ENCODE data around the gene ATP6V0B.

Gene ATP6V0B

GRCh38 chr1:43974443-43975248 lies at the start of gene ATP6V0B:
TSS of gene ATP6V0B (plus strand) at chr1:43974960. CDS start at chr1:43975041, 81 bp downstream.
- FAIRE-seq (no peak), DNase-seq (ENCODE audit: low spot score) (peak; percentile 83)

GRCh38 chr1:43925846-43926245 lies 48.9 kb upstream of the ATP6V0B start:
- FAIRE-seq = no peak
- no peak for DNase-seq (ENCODE audit: low spot score)

DNA sequence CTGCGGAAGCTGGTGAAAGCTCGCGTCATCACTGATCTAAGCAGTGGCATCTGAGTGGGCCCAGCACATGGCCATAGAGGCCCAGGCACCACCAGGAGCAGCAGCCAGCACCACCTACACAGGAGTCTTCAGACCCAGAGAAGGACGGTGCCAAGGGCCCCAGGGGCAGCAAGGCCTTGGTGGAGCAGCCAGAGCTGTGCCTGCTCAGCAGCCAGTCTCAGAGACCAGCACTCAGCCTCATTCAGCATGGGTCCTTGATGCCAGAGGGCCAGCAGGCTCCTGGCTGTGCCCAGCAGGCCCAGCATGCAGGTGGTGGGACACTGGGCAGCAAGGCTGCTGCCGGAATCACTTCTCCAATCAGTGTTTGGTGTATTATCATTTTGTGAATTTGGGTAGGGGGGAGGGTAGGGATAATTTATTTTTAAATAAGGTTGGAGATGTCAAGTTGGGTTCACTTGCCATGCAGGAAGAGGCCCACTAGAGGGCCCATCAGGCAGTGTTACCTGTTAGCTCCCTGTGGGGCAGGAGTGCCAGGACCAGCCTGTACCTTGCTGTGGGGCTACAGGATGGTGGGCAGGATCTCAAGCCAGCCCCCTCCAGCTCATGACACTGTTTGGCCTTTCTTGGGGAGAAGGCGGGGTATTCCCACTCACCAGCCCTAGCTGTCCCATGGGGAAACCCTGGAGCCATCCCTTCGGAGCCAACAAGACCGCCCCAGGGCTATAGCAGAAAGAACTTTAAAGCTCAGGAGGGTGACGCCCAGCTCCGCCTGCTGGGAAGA lies 44.4 kb upstream of the ATP6V0B start:
- DNase-seq (ENCODE audit: low spot score) (no peak), FAIRE-seq (no peak)

DNA sequence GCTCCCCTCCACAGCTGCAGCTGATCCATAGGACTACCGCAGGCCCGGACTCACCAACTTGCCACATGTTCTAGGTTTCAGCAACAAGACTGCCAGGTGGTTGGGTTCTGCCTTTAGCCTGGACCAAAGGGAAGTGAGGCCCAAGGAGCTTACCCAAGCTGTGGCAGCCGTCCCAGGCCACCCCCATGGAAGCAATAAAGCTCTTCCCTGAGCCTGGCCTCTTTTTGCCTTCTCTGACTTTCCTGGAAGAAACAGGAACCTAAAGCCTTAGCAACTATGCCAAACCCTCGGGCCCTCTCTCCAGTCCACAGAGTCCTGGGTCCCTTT lies 43.8 kb upstream of the ATP6V0B start:
- DNase-seq (ENCODE audit: low spot score) = no peak
- no peak for FAIRE-seq

- DNase-seq (ENCODE audit: low spot score) (no peak), FAIRE-seq (no peak)
These were observed 42.8 kb upstream of the ATP6V0B start for GRCh38 chr1:43931711-43932660.

DNA sequence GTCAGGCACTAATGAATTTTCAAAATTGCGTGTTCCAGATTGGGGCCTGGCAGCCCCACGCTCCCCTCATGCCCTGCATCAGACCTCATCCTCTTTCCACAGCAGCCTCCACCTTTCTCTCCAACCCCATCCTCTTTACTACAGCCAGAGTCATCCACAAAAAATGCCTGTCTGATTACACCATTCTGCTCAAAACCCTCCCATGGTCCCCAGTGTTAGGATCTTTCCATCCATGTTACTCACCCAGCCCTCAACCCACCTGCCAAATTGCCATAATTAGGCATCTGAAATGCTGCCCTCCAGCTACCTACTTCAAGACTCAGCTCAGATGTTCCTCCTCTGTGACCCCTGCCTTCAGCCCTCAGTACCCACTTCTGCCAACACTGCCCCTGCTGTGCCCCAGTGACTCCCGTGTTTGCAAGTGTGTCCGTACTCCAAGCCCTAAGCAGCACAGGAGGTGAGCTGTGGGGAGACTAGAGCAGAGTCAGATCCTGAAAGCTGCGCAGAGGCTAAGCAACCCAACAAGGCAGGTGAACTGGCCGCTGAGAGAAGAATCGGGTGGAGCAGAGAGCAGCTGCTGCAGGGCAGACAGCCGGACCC lies 41.9 kb upstream of the ATP6V0B start:
- DNase-seq (ENCODE audit: low spot score) (peak; percentile 34), FAIRE-seq (no peak)

- DNase-seq (ENCODE audit: low spot score) (no peak), FAIRE-seq (no peak)
These were observed 41.2 kb upstream of the ATP6V0B start, which contains the start of gene ARTN for GRCh38 chr1:43933386-43934100. TSS of gene ARTN (plus strand) at chr1:43933801. CDS start at chr1:43935657, 1,856 bp downstream.

GRCh38 chr1:43934101-43934985 lies 40.4 kb upstream of the ATP6V0B start:
- DNase-seq (ENCODE audit: low spot score) (peak; percentile 59), FAIRE-seq (no peak)

DNA sequence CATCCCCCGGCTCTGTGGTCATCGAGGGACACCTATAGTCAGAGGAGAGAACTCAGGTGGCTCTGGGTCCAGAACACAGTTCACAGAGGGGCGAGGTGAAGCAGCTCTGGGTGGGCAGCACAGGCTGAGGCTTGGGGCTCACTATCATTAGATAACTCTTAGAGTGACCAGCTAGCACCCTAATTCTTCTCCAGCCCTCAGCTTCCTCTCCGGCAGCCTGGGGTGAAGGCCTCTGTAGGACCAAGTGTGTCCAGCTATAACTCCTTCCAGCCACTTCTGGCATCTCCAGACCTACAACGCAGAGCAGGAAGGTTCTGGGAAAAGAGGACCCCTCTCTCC lies 39.8 kb upstream of the ATP6V0B start:
- FAIRE-seq (no peak), DNase-seq (ENCODE audit: low spot score) (no peak)

- FAIRE-seq (no peak), DNase-seq (ENCODE audit: low spot score) (no peak)
These were observed 38.9 kb upstream of the ATP6V0B start for GRCh38 chr1:43935711-43936427.

GRCh38 chr1:43936431-43937151 lies 38.2 kb upstream of the ATP6V0B start:
- DNase-seq (ENCODE audit: low spot score) = no peak

GRCh38 chr1:43937179-43937865 lies 37.4 kb upstream of the ATP6V0B start:
- DNase-seq (ENCODE audit: low spot score) = peak; percentile 85
- peak; percentile 93 for FAIRE-seq

More at GRCh38 chr1:43936431-43937151, 38.2 kb upstream of the ATP6V0B start:
- FAIRE-seq = no peak

DNA sequence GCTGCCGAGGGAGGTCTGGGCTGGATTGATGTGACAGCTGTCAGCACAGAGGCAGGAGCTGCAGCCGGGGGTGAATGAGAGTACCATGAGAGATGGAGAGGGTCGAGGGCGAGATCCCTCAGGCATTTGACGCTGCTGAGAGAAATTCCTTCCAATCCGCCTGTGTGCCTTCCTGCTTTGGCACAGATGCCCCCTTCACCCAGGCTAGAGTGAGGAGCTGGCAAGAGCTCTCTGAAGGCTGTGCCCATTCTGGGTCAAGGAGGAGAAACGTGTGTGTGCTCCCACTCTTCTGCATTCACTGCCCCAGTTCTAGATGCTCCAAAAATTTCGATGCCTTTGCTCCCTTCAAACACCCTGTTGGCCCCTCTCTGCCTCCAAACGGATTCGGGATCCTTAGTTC lies 36.4 kb upstream of the ATP6V0B start:
- FAIRE-seq (no peak), DNase-seq (ENCODE audit: low spot score) (no peak)

DNA sequence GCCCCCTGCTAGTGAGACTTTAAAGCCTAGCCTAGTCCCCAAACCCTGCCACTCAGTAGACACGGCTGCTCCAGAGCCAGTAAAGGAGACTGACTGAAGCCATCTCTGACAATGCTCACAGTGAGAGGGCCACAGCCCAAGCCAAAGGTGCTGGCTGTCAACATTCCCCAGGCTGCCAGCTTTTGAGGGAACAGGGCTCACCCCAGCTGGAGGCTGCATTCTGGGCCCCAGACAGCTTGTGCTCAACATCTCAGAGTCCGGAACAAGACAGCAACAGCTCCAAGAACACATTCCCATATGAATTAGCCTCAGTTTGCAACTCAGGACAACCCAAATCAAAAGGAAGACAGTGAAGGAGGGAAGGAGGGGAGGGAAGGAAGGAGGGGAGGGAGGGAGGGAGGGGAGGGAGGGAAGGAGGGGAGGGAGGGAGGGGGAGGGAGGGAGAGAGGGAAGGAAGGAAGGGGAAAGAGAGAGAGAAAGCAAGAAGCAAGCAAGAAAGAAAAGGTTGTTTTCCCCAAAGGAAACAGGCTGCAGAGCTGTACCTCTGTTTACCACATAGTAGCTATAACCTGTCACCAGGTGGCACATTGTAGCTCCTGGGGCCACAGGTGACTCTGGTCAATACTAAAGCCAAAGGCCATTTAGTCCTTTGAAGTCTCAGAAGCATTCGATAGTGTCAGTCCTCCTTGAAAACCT lies 35.7 kb upstream of the ATP6V0B start:
- FAIRE-seq = no peak
- no peak for DNase-seq (ENCODE audit: low spot score)

- DNase-seq (ENCODE audit: low spot score) (no peak), FAIRE-seq (no peak)
These were observed 32.3 kb upstream of the ATP6V0B start for GRCh38 chr1:43942411-43942810.

- DNase-seq (ENCODE audit: low spot score) = no peak
- no peak for FAIRE-seq
These were observed 29.9 kb upstream of the ATP6V0B start for GRCh38 chr1:43944860-43945259.

- FAIRE-seq (no peak), DNase-seq (ENCODE audit: low spot score) (no peak)
These were observed 29.0 kb upstream of the ATP6V0B start for GRCh38 chr1:43945674-43946235.

Data from RCC 7860 (cell line).